Measurements from ENCODE around the gene EXTL1.

The EXTL1 gene

DNA sequence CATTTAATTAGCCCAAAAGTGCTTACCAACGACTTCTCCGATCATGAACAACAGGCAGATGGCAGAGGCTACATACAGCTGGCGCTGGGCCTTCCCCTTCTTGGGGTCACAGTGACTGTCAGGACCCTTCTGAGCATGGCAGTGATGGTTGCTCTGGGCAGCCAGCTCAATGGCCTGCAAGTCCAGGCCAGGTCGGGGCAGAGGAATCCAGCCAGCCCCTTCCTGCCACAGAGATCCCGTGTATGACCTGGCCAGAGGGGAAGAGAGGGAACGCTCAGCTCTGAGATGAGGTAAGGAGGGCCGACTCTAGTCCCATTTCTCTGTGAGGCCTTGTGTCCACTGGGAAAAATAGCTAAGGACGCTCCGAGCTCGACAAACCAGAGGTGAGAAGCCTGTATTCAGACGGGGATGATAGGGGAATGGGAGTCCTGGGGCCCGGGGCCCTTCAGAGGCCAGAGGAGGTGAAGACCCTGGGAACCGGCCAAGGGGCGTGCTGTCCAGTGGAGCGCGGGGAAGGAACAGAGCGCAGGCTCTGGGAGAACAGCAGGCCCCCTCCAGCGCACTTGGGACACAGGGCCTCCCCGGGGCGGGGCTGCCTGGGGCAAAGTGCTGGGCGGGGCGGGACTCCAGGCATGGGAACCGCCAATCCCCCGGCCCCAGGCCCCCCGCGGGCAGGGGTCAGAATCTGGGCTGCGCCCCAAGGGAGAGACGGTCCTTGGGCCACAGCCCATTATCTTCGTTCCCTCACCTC is 23.6 kb downstream of the EXTL1 start:
- no peak for DNase-seq

DNA sequence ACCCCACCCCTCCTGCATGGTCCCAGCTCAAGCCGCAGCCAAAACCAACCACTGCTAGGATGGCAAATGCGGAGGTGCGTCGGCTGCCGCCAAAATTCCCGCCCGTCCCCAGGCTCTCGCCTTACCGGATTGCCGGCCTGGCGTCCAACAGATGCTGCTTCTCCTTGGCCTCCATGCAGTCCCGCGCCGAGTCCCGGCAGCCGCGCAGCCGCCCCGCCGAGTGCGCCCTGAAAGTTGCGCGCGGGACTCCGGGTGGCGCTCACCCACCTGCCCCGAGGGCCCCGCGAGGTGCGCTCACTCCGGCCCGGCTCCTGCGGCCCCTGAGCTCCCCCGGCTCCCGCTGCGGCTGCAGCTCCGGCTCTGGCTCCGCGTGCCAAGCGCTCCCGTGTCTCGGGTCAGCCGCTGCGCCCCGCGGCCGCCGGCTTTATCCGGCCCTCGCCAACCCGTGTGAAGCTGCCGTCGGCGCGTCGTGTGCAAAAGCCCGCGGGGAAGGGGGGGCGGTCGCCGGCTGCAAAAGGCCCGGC is 24.2 kb downstream of the EXTL1 start, which contains the start of gene SLC30A2:
TSS of gene SLC30A2 (minus strand) at position 397 of the 524 bp plus-strand sequence. CDS start at position 175, 222 bp downstream.
- peak in 2 of 3 experiments; percentile 12 to 17 for DNase-seq

DNA sequence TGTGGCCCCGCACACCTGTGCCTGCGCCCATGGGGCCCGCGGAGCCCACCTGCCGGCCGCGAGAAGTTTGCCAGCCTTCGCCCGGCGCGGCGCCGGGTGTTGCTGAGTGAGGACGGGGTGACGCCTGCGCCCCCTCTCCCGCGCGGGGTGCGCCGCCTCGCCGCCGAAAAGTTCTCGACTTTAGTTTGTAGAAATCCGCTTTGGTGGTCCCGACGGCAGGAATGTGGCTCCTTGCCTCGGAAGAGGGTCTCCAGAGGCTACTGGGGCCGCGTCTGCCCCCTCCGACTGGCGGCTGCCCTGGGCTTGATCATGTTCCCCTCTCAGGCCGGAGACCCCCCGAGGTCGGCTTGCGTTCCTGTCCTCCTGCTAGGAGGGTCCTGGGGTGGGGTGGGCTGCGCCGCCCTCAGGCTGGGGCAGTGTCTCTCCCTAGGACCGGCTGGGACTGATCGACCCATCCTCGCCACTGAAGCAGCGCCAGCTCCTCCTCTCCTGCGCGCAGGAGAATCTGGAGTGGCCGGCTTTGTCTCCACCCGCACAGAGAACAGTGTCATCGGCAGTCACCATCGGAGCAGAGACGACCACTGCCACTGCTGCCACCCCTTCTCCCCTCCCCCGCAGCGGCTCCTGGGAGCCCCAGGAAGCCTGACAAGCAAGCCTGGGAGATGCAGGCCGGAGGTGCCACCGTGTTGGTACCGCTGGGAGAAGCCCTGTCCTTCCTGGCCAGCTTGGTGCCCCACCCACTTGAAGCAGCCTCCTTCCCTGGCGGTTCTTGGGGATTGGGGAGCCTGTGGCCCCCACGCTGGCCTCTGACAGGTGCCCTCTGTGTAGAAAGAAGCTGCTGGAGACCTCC is 24.9 kb downstream of the EXTL1 start:
- DNase-seq = no peak

DNA sequence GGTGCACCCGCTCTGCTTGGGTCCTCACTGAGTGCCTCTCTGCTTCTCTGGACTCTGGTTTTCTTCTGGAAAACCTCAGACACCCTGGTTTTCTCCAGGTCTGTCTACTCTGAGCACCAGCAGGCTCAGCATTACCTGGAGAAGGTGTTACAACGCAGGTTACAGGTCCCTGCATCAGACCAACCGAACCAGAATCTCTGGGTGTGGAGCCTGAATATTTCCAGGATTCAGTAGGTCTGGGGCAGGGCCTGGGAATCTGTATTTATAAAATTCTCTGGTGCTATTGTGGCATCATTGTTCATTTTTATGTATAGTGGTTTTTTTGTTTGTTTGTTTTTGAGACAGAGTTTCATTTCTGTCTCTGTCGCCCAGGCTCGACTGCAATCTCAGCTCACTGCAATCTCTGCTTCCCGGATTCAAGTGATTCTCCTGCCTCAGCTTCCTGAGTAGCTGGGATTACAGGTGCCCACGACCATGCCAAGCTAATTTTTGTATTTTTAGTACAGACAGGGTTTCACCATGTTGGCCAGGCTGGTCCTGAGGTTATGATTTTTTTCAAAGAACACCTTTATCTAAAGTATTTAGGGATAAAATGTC is 25.8 kb downstream of the EXTL1 start:
- no peak for DNase-seq

DNA sequence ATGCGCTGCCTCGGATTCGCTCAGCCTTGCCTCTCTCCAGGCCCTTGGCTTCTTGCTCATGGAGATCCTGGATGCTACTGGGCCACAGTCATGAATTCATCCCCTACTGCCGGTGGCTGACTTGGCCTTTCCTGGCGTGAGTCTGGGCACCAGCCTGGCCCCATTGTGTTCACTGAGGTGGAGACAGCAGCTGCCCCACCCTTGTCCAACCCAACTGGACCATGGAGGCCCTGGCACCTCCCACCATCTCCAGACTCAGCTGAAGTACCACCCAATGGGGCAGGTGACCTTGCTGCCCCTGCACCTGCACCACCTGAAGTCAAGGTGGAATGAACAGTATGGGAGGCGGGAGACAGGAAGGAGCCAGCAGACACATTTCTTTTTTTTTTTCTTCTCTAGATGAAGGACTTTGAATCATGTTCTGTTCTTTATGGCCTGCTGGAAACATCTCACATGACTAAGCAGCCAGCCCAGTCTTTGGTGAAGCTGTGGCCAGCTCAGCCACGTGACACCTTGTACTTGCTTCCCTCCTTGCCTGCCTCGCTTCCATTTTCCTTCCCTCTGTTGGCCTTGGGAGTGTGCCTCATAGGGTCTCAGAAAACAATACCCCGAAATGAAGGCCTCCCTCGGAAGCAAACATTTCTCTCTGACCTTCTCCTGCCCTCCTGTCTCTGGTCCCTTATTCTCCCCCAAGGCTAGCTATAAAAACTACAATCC is 28.1 kb downstream of the EXTL1 start:
- no peak for DNase-seq

DNA sequence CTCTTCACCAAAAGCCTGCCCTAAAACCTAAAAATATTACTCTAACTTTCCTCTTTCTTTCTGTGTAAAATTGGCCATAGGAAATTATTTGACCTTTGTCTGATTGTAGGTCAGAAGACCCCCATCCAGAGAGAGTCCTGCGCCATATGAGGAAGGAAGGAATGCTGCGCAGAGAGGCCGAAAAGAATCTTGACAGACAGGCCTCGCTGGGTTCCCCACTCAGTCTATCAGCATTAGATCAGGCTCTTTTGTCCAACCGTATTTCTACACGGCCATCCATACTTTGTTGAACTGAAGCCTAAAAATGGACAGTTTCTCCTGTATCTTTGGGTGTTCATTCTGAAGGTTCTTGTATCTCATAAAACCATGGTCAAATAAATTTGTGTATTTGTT is 28.7 kb downstream of the EXTL1 start:
- no peak for DNase-seq

DNA sequence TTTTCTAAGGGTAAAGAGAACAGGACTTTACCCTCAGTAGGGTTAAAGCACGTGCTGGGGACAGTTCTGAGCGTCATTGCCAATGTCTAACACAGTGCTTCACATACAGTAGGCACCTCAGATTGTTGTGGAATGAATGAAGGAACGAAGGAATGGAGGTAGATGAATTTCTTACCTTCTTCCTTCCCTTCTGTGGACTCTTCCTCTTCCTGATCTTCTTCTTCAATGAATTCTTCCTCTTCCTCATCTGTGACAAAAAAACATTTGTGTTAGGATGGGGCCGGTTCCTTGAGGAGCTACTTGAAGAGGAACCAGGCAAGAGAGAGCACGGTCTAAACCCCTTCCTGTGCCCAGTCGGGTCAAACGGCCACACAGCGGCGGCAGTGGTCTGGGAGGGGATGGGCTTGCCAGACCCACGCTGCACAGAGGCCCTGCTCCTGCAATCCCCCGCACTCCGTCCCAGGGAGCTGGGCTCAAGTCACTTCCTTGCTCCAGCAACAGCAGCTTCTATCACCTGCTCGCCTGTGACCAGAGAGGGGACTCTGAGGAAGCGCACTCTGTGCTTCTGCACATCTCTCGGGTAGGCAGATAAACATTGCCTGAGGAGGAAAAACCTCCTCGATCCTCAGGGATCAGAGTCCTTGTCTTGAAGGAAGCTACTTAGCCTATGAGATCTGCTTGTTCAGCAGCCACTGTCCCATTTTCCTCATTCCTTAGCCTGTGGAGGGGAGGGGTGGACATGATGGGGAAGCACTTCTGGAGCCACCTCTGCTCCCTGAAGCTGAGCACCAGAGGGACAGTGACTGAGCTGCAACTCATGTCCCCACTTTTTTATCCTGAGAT is 32.4 kb downstream of the EXTL1 start:
- no peak for DNase-seq

DNA sequence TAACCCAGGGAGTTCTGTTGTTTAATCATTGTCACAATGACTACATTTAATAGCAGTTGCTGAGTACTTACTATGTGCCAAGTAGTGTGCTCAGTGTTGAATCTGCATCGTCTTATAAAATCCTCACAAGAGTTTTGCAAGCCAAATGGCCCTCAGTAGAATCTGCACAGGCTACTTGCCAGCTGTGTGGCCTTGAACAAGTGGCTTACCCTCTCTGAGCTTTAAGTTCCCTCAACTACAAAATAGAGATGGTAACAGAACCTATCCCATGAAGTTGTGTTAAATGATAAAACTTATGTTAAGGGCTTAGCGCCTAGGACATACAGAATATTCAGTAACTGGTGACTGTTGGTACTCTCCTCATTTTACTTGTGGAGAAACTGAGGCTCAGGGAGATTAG is 33.5 kb downstream of the EXTL1 start:
- DNase-seq = no peak

DNA sequence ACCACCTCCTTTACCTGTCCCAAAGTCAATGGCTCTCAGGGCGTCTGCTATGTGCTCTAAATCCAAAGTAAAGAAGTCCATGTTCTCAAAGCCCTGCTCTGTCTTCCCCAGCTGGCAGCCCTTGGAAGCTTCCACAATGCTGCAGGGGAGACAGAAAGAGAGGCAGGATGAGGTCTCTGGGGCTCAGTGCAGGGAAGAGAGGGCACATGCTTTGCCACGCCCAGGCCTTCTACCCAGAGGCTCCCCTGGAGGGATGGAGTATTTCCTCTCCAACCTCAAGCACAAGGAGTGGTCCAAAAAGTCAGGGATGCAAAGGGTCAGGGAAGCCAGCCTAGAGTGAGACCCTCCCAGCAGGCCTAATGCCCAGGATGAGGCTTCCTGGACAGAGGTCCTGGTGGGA is 35.6 kb downstream of the EXTL1 start:
- no peak for DNase-seq

DNA sequence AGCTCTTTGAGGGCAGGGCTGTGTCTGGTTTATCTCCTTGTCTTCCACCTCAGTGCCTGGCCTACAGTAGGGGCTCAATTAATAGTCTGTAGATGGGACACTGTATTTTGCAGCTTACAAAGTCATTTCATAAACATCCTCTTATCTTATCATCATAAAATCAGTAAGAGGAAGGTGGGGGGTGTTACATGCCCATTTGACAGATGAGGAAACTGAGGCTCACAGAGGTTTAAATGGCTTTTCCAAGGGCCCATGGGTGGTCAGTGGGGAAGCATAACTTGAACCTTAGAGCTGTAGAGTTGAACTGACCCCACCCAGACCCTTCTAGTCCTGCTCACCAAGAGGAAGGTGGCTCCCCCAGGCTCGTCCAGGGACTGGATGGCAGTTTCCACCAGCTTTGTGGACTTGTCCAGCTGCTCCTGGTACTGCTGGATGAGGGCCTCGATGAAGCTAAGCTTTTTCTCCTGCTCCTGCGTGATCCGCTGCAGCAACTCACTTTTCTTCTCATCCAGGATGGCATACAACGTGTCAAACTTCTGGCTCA is 36.5 kb downstream of the EXTL1 start:
- DNase-seq = no peak

DNA sequence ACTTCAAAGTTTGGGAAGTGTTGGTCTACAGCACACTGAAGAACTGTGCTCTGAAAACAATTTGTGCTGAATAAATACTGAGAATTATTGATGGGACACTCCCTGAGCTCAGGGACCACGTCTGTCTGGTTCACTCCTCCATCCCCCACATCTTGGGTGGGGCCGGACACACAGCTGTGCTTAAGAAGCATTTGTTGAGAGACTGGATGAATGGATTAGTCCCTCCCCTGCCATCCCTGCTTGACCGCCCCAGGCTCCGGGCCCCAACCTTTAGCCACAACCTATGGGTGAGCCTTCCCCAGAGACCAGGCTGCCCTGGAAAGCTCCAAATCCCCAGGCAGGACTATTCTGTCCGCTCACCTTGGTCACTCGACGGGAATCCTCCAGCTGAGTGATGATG is 38.3 kb downstream of the EXTL1 start:
- DNase-seq = no peak

DNA sequence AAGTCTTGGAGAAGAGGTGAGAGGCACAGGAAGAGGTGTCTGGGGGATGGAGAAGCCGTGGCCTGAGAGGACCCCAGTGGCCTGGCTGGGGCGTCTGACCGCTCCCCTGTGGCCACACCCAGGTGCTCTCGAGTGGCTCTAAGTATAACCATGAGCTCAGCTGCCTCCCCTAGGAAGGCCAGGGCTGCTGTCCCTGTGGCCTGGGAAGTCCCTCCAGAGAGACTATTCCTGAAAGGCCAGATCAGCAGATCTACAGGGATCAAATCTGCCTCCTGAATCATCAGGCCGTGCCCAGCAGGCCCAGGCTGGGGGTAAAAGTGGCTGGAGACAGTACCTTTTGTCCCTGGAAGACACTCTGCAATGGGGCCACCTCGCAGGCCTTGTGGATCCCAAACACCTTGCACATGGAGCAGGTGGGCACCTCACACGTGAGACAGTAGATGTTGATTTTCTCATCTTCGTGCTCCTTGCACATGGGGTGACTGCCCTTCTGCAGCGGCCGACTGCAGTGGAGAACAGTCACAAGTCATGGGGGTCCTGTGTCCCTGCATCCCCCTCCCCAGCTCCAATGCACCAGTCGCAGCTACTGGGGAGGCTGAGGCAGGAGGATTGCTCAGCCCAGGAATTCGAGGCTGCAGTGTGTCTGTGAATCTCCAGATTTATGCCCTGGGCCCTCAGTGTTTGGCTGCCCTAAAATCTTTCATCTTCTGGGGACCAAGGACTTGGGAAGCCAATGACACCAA is 39.4 kb downstream of the EXTL1 start:
- no peak for DNase-seq

DNA sequence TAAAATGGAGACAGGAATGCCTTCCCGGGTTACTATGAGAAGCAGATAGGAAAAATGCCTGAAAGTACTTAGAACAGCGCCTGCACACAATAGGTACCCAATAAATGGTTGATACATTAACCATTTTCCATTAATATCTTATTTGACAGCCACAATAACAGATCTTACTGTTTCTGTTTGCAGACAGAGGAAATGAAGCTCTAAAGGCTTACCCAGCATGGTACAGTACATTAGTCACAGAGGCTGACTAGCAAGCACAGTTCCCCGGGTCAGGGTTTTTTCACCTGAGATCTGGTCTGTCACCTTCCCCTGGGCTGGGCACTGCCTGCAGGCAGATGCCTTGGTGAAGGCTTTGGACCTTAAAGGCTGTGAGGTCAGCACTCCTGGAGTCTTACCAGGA is 43.0 kb downstream of the EXTL1 start:
- DNase-seq = no peak

DNA sequence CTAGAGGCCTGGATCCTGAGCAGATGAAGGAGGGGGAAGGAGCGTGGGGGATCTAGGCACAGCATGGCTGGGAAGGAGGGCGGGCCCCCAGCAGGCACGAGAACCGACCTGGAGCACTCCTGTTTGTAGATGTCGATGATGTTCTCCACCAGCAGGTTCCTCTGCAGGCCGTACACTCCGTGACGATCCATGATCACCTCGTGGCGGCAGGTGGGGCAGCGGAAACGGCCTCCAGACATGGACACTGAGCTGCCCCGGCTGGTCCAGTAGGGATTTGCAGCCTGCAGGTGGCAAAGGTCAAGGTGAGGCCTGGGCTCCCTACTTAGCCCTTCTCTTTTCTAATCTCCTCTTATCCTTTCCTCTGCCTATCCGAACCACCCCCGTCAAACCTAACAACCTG is 44.6 kb downstream of the EXTL1 start:
- no peak for DNase-seq

DNA sequence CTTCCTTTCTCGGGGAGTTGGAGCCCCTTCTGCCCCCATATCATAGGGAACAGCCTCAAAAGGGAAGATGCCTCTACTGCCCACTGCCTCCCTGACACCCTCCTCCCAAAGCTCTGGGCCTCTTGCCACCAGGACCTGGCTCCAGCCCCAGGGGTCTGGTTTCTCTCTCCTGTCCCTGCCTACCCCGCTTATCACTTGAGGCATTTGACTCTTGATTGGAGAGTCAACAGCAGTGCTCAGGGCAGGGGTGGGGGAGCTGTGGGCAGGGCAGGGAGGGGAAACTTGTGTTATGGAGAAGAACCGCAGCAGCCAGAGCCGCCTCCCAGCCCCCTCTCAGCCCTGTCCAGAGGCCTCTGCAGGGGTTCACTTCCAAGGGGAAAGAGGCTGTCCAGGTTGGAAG is 45.3 kb downstream of the EXTL1 start:
- DNase-seq = no peak

DNA sequence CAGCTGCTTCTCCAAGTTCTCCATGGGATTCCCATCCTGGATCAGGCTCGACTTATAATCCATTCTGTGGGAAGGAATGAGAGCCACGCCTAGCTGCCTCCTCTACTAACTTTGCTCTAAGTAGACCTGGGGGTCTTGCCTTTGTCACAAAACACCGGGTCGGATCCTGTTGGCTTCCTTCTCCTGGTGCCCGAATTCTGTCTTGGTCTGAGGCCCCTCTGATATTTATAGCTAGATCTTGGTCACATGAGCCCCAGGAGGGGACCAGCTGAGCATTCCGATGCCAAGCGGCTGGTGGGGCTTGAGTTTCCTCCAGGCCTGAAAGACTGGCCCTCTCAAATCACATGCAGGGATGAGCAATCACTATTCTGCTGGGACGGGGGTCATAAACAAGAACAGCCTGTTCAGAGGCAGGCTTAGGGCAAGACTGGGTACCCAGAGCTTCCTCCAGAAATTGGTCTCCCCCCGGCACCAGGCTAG is 45.9 kb downstream of the EXTL1 start, which contains the start of gene TRIM63:
TSS of gene TRIM63 (minus strand) at position 199 of the 480 bp plus-strand sequence. CDS start at position 63, 136 bp downstream.
- no peak for DNase-seq

DNA sequence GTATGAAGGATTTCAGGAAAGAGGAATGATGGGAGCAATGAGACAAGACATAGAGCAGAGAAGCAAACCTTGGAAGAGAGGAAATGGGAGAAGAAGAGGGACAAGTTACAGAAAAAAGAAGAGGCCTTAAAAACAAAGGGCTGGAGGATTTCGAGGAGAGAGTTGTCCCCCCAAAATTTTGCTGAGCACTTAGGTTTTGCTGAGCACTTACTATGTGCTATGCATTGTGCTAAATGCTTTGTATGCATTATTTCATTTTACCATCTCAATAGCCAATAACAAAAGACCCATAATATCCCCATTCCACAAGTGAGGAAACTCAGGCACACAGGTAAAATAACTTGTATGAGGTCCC is 48.3 kb downstream of the EXTL1 start:
- no peak for DNase-seq

DNA sequence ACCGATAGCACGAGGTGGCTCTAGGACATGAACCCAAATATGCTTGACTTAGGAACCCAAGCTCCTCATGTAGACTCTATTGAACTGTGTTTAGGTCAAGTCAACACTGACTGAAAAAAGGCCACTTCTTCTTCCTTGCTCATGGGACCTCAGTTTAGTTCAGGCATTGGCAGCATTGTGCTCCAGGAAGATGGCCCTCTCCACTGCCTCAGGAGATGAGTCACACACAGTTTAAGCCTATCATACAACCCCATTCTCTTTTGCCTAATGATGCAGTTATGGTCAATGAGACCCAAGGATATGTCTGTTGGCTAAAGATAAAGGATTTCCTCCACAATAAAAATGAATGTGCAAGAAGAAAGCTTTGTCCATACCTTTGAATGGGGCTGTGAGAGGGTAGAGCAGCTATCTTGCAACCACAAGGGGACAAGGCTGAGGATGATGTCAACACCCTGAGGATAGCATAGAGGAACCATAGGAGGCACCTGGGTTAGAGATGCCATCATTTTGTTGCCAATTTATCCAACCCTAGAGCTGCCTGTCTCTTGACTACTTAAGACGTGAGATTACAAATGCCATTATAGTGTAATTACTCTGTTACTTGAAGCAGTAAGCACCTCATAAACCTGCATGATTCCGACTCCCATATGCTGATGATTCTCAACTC is 48.9 kb downstream of the EXTL1 start:
- no peak for DNase-seq

DNA sequence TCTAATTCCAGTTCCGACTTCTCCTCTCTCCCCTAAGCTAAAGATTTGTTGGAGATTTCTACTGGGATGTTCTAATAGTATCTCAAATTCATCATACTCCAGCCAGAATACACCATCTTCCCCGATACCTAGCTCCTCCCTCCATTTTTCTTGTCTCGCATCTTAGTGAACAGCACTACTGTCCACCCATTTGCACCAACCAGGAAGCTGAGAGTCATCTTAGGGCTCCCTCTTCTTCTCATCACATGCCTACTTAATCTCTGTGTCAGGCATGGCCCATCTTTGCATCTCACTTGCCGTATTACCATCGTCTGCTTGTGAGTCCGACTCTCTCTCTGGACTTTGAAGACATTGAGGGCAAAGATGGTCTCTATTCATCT is 49.4 kb downstream of the EXTL1 start:
- no peak for DNase-seq

DNA sequence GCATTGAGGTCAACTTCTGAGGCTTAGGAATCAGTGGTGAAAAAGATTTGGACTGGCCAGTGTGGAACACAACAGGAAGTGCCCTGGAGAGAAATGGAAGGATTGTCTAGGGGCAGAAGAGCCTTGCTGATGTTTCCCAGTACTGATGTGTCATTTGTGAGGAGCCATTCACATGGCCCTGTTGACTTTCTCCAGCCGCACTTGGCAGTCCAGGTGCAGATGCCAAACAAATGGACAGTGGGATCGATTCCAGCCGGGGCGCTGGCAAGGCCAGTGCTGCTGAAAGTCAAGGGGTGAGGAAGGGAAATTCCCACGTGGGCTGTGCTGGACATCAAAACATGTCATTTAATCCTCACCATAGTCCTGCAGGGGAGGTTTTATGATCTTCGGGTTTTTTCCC is 50.7 kb downstream of the EXTL1 start:
- peak in 1 of 3 experiments; percentile 5 for DNase-seq

Measured in NCI-H1417 (cell line).